ENCODE data around the gene CHFR.
"Not testable (repeated sequence)": the region's sequence is repeated elsewhere in the genome, so short reads cannot be mapped to it uniquely, and the experiment has no call there.

Gene CHFR

DNA sequence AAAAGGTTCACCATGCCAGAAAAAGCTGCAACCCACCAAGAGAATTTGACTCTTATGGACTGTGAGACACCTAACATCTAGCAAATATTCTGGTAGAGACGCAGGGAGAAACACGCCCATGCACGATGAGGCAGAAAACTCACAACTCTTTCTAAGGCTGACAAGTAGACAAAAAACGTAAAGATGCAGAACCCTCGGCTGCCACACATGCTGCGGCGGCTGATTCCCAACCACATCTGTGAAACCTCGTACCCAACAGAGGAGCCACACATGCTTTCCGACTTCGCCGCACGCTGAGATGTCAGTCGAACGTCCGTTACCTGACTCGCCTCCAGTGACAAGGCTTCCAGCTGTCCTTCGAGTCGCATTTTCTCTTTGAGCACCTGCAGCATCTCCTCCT, 80.5 kb downstream of the CHFR start:
- DNase-seq = no peak

DNA sequence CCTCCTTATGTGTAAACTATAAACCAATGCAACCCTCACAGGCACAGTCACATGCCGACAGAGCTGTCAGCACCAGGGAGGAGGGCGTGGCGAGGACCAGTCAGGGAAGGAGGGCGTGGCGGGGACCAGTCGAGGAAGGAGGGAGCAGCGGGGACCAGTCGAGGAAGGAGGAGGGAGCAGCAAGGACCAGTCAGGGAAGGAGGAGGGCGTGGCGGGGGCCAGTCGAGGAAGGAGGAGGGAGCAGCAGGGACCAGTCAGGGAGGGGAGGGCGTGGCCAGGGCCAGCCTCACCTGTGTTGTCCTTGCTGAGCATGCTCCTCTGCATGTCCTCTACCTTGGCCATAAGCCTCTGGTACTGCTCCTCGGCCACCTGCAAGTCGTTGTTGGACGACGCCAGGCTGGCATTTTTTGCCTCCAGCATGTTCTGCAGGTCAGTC, 83.0 kb downstream of the CHFR start:
- no peak for DNase-seq

DNA sequence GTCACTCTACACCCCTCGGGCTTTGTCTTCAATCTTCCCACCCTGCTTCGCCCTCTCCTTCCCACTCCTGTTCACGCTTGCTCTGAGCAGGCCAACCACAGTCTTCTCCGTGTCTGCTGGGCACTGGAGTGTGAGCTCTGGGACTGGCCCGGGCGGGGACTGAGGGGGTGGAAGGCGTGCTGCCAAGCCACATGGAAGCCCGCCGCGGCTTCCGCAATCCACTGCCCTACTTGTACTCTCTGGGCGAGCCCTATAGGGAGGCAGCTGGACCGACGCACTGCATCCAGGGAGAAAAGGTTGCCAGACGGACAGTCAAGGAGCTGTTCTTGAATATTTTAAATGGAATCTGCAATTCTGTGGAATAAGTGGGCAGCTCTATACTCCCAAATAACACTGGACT, 83.5 kb downstream of the CHFR start:
- no peak for DNase-seq

DNA sequence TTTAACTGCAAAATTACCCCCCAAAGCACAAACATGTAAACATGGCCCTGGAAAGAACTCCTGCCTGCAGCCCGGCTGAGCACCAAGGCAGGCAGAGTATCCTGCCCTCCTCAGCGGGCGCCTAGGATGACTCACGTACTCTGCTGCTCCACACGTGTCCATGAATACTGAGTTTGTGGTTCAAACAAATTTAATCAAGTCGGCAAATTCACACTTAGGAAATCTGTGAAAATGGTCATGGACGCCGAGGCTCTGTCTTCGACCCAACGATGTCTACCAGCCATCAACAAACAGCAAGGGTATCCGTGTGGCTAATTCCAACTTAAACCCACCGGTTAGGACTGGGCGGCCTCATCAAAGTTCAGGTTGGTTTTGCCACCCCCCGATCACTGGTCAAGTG, 84.3 kb downstream of the CHFR start:
- DNase-seq = no peak

DNA sequence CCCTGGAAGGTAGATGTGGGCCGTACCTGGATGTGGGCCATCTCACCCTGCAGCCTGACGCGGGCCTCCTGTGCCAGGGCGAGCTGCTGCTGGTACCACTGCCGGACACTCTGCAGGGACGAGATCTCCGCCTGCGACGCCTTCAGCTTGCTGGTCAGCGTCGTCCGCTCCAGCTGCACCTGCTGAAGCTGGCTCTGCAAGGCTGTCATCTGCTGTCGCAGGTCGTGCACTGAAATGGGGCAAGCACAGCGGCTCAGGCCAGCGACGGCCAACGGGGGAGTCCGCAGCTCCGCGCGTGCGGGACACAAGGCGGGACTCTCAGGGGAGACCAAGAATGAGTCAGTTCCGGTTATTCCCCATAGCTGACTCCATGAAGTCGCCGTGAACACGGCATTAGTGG, 85.7 kb downstream of the CHFR start:
- DNase-seq = no peak

DNA sequence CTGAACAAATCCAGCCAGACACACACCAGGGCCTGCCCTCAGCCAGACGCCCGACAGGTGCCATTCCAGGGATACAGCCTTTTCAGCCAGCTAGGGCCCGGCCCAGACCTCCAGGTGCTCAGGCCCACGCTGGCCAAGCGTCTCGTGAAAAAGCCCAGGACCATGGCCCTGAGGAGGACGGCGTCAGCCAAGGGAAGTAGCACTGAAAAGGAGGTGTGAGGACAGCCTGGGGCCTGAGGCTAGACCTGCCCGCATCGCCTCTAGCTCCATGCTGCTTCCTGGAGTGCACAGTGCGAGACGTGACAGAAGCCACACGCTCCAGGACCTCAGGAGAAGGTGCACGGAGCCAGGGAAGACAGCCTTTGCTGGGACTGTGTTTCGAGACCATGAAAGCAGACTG, 88.6 kb downstream of the CHFR start:
- no peak for DNase-seq

DNA sequence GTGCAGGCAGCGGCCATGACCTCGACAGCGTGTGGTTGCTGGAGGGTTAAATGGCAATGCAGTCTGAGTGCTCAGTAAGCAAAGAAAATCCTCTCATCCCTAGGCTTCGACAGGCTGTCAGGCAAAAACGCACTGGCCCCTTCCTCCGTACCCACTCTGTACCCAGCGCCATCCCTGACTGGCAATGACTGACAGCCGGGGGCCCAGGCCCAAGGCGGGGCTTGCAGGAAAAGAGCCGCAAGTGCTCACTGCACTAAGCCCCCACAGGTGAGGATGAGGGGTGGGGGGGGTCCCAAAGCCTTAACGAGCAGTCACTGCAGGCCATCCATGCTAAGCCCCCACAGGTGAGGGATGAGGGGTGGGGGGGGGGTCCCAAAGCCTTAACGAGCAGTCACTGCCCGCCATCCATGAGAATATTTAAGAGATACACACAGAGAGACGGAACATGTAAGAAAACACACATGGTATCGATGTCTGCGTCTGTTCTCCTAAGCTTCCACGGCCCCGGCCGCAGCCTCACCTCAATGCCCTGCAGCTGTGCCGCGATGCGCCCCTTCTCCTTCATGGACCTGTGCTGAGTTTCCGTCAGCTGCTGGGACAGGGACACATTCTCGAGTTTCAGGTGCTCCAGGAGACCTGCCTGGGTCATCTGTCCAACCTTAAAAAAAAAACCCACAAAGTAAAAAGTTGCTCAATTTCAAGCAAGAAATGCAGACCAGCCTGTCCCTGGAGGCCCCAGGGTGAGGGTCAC, 89.4 kb downstream of the CHFR start:
- DNase-seq = no peak

DNA sequence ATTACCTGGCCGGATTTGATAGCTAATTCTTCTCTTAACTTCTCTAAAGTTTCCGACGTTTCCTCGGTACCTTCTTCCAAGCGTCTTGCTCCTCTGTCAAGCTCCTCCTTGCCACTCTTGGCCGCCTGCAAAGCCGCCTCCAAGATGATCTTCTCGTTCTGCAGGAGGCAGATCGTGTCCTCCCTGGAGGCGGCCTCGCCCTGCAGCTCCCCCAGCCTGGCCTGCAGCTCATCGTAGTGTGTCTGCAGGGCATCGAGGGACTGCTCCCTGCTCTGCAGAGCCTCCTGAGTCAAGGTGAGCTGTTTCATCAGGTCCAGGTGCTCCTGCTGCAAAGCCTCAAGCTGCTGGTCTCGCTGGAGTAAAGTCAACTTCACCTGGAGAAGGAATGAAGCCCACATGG, 91.6 kb downstream of the CHFR start:
- DNase-seq = no peak

DNA sequence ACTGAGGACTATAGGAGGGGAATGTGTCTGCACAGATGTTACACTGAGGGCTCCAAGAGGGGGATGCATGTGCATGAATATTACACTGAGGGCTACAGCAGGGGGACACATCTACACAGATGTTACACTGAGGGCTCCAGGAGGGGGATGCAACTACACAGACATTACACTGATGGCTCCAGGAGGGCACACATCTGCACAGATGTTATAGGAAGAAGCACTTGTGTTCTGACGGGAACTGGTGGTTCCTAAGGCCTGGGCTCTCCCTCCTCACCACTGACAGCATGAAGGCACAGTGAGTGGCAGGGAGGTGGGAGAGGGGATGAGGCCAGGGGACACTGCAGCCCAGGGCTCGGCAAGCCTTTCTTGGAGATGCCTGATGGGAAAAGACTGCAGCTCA, 95.5 kb downstream of the CHFR start:
- DNase-seq = not testable (repeated sequence)

DNA sequence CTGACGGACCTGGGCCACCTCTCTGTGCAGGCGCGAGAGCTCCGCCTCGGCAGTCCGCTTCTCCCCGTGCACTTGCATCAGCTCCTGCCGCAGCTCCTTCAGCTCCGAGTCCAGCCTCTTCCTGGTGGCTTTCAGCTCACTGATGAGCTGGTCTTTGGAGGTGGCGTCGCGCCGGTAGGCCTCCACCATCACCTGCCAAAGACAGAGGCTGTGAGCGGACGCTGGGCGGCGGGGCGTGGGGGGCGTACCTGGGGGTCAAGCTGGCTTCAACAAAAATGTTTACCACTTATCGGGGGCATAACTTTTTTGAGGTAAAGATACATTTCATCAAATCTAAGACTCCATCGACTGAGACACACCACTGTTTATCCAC, 98.3 kb downstream of the CHFR start:
- DNase-seq = no peak

DNA sequence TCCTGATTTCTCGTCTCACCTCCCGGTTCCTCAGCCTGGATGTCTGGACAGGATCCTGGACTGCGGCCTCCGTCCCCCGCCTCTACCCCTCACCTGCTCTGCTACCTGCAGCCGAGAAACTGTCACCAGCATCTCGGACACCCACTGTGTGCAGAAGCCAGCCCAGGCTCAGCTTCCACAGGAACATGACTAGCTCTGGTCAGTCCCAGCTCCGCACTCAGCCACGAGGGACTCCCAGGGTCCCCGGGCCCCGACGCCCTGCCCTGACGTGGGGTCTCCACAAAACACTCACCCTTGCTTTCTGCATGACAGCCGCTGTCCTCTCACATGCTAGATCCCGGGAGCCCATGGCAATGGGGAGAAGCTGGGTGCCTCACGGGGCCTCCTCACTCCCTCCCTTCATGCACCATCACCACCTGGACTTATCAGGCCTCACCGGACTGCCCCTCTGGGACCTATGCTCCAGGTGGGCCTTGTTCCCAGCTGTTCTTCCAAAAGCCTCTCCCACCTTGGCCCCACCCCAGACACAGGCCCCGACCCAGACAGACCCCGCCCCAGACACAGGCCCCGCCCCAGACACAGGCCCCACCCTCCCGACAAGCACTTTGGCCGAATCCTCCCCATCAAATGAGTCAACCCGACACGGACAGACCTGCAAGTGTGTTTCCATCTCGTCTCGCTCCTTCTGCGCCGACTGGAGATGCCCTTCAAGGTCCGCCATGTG, 98.9 kb downstream of the CHFR start:
- no peak for DNase-seq

DNA sequence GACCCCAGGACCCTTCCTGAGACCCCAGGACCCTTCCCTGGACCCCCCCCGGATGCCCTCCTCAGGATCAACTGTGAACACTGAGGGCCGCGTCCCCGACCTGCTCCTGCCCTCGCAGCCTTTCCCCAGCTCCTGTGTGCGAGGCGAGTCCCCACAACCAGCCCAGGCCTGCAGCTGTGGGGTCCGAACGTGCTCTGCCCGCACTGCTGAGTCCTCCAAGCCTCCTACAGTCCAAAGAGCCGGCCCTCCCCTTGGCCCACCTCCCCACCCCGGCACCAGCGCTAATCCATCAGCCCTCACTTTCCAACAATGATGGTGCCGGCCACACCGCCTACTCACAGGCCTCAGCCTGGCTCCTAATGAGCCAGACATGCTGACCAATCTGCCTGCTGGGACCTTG, 99.5 kb downstream of the CHFR start:
- no peak for DNase-seq

DNA sequence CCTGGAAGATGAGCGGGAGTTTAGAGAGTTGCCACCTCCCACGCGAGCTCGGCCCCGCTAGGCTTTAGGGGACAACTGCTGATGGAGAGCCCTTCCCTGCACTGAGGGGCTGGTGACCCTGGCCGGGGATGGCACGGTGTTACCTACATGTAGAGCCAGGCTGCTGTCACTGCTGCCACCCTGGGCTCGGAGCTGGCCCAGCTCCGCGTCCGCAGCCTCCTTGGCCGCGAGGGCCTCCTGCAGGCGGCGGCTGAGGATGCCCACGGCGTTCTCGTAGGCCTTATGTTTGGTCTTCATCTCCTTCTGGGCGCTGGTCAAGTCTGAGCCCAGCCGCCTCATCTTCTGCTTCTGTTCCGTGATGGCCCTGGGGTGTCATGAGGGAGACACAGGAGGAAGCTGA, 101.2 kb downstream of the CHFR start:
- no peak for DNase-seq

DNA sequence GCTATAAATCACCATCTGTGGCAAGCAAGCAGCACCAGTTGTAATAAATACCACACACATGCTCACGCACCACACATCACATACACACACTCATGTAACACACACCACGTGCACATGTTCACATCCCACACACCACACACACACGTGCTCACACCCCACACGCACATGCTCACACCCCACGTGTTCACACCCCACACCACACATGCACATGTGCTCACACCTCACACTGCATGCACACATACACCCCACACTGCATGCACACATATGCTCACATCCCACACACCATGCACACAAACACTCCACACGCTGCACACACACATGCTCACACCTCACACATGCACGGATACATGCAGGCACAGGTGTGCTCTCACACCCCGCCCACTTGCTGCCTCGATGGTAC, 102.8 kb downstream of the CHFR start:
- DNase-seq = no peak

DNA sequence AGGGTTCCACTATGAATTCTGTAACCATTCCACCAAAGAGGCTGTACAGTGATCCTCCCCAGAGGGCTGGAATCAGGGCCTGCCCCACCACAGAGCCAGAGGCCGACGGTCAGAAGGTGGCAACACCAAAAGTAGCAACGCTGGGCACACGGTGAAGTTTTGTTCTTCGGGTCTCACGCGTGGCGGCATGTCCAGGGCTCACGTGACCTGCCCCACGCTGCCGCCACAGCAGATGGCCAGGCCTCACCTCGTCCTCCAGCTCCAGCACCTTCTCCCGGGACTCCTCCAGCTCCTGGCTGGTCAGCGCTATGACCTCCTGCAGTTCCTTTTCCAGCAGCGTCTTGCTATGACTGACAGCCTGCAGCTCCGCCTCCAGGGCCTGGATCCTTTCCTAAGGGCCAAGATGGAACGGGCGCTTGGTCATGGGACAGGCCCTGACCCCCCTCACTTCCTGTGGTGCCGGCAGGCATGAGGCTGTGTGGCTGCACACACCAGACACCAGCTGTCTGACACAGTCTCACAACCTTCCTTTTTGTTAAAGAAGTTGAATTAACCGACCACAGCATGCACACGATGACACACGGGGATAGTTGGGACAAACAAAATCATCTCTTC, 103.4 kb downstream of the CHFR start:
- no peak for DNase-seq

Data from OCI-M1 (cell line).